NCI-H2227 (cell line): ENCODE measurements around the gene SYCE1L.

Experiments
- DNase-seq: peaks from one replicate; lab custom pipeline; 2025; ENCODE audit not compliant: unreplicated experiment; lab: John Stamatoyannopoulos, UW

The SYCE1L gene

DNA sequence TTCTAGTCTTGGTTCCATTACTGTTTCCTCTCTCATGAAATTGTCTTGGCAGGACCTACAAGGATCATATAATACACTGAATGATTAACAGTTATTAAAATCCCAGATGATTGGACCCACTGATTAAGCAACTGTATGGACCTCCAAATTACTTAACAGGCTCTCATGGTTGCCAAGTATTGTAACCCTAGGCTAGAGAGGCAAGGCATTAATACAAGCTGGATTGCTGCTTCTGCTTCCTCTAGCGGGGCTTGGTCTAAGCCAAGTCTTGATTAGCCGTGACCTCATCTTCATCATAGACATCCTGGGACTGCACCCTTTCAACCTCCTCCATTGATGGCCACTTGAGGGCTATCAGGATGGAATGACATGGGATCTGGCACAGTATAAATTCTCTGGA, 46.9 kb downstream of the SYCE1L start:
- DNase-seq = no peak

DNA sequence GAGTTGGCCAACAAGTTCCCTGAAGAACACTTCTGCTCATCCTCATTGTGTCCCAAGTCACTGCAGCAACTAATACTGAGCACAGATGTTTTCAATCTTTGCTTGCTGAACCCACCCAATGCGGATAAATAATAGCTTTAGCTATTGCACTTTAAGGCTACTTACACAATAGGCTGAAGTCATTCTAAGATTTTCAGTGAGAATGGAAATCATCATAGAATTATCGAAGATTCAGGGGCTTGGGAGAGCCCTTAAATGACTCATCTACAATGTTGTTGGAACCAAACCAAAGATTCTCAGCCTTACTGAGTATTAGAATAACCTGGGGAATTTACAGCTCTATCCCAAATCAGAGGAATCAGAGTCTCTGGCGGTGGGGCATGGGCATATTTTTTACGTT, 51.2 kb downstream of the SYCE1L start:
- DNase-seq = no peak
